GM12878 (cell line): ENCODE results near the gene LAMB1. TPM values are rescaled to one million over a fixed set of nuclear protein-coding genes. Genes with fewer than 3 reads are reported as not detected.

Source experiments
- ATAC-seq: fragments of 200-7000 bp; cut with Tn5 transposase; 3 replicates; pipeline ENCODE4 v1.9.1; 2020; ENCODE audit warnings: mild to moderate bottlenecking, moderate library complexity
- BruUV-seq: library from RNA; stranded (reverse); fragments of 400-500 nt; replicated peaks from 2 replicates; lab custom pipeline; 2021; lab: Mats Ljungman, UMichigan
- CTCF ChIA-PET: fragments of 300-600 bp; sonication (Branson Sonifier 250); formaldehyde crosslinking; extraction: SDS; loops from one replicate; lab custom pipeline; 2021; ENCODE audit warnings: inconsistent platforms; lab: Yijun Ruan, JAX
- POLR2A ChIA-PET: fragments of 350-600 bp; formaldehyde crosslinking; extraction: SDS; loops from one replicate; lab custom pipeline; 2021; ENCODE audit warnings: inconsistent platforms; lab: Charles Lee
- RAD21 ChIA-PET: fragments of 300-600 bp; sonication (Branson Sonifier 250); formaldehyde crosslinking; loops from one replicate; lab custom pipeline; 2023; ENCODE audit warnings: antibody characterized with exemption; ENCODE audit not compliant: unreplicated experiment; lab: Charles Lee
- SMC1A ChIA-PET: fragments of 300-600 bp; sonication (Branson Sonifier 250); formaldehyde crosslinking; loops from one replicate; lab custom pipeline; 2023; ENCODE audit not compliant: unreplicated experiment, uncharacterized antibody; lab: Charles Lee
- DNase-seq: peaks from one replicate; pipeline ENCODE4 v3.0.0-alpha.2; 2011; ENCODE audit warnings: low read depth, low spot score
- FAIRE-seq: peaks from 3 replicates; lab custom pipeline; 2011; peaks lifted over from hg19 to GRCh38; lab: Jason Lieb, UNC
- H2AFZ ChIP-seq: 2 replicates; pipeline ENCODE4 v1.6.0; 2011; ENCODE audit warnings: low read depth, low read length, control low read depth; ENCODE audit not compliant: control insufficient read depth
- H3K27ac ChIP-seq: 2 replicates; pipeline ENCODE4 v1.5.1; 2011; ENCODE audit warnings: control low read depth; ENCODE audit not compliant: control insufficient read depth, insufficient read depth
- H3K27me3 ChIP-seq, 2 experiments: replicated peaks in 1 of 2; 2 replicates each; pipeline versions ENCODE4 v1.6.0 to v1.6.1; 2011; ENCODE audit warnings: low read length in 1 of 2; ENCODE audit not compliant: control insufficient read depth in 2 of 2, insufficient read depth in 2 of 2
- H3K36me3 ChIP-seq, 2 experiments: 2 replicates each; pipeline ENCODE4 v1.5.1; 2011; ENCODE audit warnings: low read length in 1 of 2; ENCODE audit not compliant: control insufficient read depth in 2 of 2, insufficient read depth in 2 of 2
- H3K4me1 ChIP-seq: 2 replicates; pipeline ENCODE4 v1.6.1; 2011; ENCODE audit warnings: mild to moderate bottlenecking, low read length, moderate library complexity, mixed read lengths; ENCODE audit not compliant: control insufficient read depth, insufficient read depth
- H3K4me2 ChIP-seq: 2 replicates; pipeline ENCODE4 v1.6.0; 2011; ENCODE audit warnings: control low read depth; ENCODE audit not compliant: control insufficient read depth, insufficient read depth
- H3K4me3 ChIP-seq: fragments of 200-600 bp; sonication (generic); 2 replicates; pipeline ENCODE4 v1.5.1; 2016
- H3K79me2 ChIP-seq: 2 replicates; pipeline ENCODE4 v1.6.0; 2011; ENCODE audit warnings: low read length; ENCODE audit not compliant: control insufficient read depth, insufficient read depth
- H3K9ac ChIP-seq: 2 replicates; pipeline ENCODE4 v1.8.0; 2011; ENCODE audit warnings: low read length, control low read depth, mixed read lengths; ENCODE audit not compliant: control insufficient read depth, insufficient read depth
- H3K9me3 ChIP-seq: replicated peaks from 3 replicates; pipeline ENCODE4 v1.5.1; 2011; ENCODE audit warnings: mild to moderate bottlenecking, low read length; ENCODE audit not compliant: control insufficient read depth, insufficient read depth
- H4K20me1 ChIP-seq: 2 replicates; pipeline ENCODE4 v1.6.0; 2011; ENCODE audit not compliant: control insufficient read depth, insufficient read depth
- EED ChIP-seq: sonication (generic); IDR thresholded peaks from 2 replicates; pipeline ENCODE4 v1.6.1; 2016; ENCODE audit warnings: antibody characterized with exemption, low read depth
- EGR1 ChIP-seq, 2 experiments: IDR thresholded peaks; 1 replicate in 1 of 2; 2 replicates in 1 of 2; pipeline ENCODE4 v1.6.1; 2011 to 2012; ENCODE audit warnings: low read depth in 2 of 2, low read length in 2 of 2, borderline replicate concordance in 1 of 2, mild to moderate bottlenecking in 1 of 2, moderate library complexity in 1 of 2
- EZH2 ChIP-seq: IDR thresholded peaks from 2 replicates; pipeline ENCODE4 v1.6.1; 2012; ENCODE audit warnings: low read depth, mild to moderate bottlenecking, control low read depth, inconsistent platforms, low read length, borderline replicate concordance; ENCODE audit not compliant: control insufficient read depth
- SIX5 ChIP-seq: IDR thresholded peaks from 2 replicates; pipeline ENCODE4 v1.6.1; 2011; ENCODE audit warnings: mild to moderate bottlenecking, low read depth, low read length, moderate library complexity; ENCODE audit not compliant: severe bottlenecking
- SUZ12 ChIP-seq: fragments of 200-600 bp; sonication (generic); IDR thresholded peaks from one replicate; pipeline ENCODE4 v1.6.1; 2018; ENCODE audit warnings: antibody characterized with exemption, mild to moderate bottlenecking; ENCODE audit not compliant: unreplicated experiment
- WGBS: methylation state at CpG from one replicate; pipeline ENCODE4 v1.1.6; 2016; ENCODE audit warnings: low lambda C conversion rate; ENCODE audit not compliant: insufficient replicate concordance, insufficient coverage; ENCODE audit errors: missing lambda C conversion rate; 5-methylcytosine and 5-hydroxymethylcytosine counted together
- in situ Hi-C: fragments of 300-500 bp; cut with MboI; formaldehyde crosslinking; loops from 9 replicates; pipeline ENCODE4 v1.14.3; 2018; ENCODE audit warnings: mixed read lengths
- intact Hi-C: fragments of 100-400 bp; cut with micrococcal nuclease; formaldehyde crosslinking; loops from one replicate; pipeline ENCODE4 v1.14.2; 2022; ENCODE audit not compliant: unreplicated experiment
- polyA plus RNA-seq, 11 experiments: library from polyadenylated mRNA; depleted of rRNA in 4 of 11; unstranded in 6 of 11; stranded (reverse) in 5 of 11; fragments of >200 nt; fragmentation: Nextera tagmentation in 4 of 11; fragmentation: Illumina TruSeq in 1 of 11; extraction: Ambion mirVana in 4 of 11; extraction: Trizol in 1 of 11; gene quantifications; 1 replicate in 1 of 11; 2 replicates in 10 of 11; pipeline versions ENCODE4 v1.2.1 to v1.2.3, GENCODE V29; 2011 to 2016; ENCODE audit warnings: inconsistent platforms in 2 of 11, missing spikeins in 2 of 11, low read depth in 1 of 11
- total RNA-seq, 4 experiments: library from RNA; depleted of rRNA in 3 of 4; stranded (reverse); fragments of >200 nt in 3 of 4; fragmentation: Illumina TruSeq in 1 of 4; extraction: Trizol in 1 of 4; gene quantifications; 2 replicates each; pipeline versions ENCODE4 v1.2.1 to v1.2.3, GENCODE V29; 2013 to 2021
- TF ChIP-seq, protein P1 (sequence below): fragments of 450-650 bp; IDR thresholded peaks from 2 replicates; pipeline ENCODE4 v1.6.1; 2018; ENCODE audit warnings: mild to moderate bottlenecking, low read depth, moderate library complexity; ENCODE audit not compliant: partially characterized antibody
- TF ChIP-seq, protein P2 (sequence below): IDR thresholded peaks from 2 replicates; pipeline ENCODE4 v1.6.1; 2011; ENCODE audit warnings: mild to moderate bottlenecking, low read depth, low read length, moderate library complexity; ENCODE audit not compliant: insufficient replicate concordance

The LAMB1 gene
- total and polyA plus RNA-seq, 10 of the 15 experiments (the other 5 are each of a cell fraction or from before 2014, with no cell fraction given) = 0.05 to 2.2 (median 1.2) TPM; not detected in 4

DNA sequence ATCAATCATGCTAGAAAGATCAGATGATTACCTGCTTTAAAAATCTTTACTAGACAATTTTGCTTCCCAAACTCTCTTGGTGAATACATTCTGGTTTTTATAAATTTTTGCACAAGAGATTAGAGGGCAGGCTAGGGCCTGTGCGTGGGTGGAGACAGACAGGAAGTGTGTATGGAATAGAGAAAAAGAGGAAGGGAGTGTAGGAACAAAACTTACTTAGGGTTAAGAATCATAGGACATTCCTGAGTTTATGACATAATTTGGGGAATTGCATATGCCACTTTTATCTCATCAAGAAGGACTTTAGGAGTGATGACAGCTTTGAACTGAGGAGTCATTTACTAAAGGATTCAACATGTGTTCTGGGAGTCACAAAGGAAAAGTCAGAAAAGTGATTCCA, 31.3 kb downstream of the LAMB1 start:
- TF ChIP-seq EGR1 (IDR thresholded peaks at IDR 0.05; ENCODE audit: borderline replicate concordance in 1 of 2, low read depth in 2 of 2, low read length in 2 of 2) (no peak), EZH2 (no peak), SIX5 (no peak), EED (no peak), SUZ12 (no peak)
- TF ChIP-seq, protein P1, sequence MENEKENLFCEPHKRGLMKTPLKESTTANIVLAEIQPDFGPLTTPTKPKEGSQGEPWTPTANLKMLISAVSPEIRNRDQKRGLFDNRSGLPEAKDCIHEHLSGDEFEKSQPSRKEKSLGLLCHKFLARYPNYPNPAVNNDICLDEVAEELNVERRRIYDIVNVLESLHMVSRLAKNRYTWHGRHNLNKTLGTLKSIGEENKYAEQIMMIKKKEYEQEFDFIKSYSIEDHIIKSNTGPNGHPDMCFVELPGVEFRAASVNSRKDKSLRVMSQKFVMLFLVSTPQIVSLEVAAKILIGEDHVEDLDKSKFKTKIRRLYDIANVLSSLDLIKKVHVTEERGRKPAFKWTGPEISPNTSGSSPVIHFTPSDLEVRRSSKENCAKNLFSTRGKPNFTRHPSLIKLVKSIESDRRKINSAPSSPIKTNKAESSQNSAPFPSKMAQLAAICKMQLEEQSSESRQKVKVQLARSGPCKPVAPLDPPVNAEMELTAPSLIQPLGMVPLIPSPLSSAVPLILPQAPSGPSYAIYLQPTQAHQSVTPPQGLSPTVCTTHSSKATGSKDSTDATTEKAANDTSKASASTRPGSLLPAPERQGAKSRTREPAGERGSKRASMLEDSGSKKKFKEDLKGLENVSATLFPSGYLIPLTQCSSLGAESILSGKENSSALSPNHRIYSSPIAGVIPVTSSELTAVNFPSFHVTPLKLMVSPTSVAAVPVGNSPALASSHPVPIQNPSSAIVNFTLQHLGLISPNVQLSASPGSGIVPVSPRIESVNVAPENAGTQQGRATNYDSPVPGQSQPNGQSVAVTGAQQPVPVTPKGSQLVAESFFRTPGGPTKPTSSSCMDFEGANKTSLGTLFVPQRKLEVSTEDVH = no peak
- TF ChIP-seq, protein P2, sequence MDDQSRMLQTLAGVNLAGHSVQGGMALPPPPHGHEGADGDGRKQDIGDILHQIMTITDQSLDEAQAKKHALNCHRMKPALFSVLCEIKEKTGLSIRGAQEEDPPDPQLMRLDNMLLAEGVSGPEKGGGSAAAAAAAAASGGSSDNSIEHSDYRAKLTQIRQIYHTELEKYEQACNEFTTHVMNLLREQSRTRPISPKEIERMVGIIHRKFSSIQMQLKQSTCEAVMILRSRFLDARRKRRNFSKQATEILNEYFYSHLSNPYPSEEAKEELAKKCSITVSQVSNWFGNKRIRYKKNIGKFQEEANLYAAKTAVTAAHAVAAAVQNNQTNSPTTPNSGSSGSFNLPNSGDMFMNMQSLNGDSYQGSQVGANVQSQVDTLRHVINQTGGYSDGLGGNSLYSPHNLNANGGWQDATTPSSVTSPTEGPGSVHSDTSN = no peak
- SMC1A ChIA-PET = interaction anchor here (1.5 kb wide), 1 partner anchor 9 kb away, joined by 3 read pairs; no protein-coding TSS in a partner anchor
- Histone ChIP-seq H3K27ac (no peak overlapping the region), H3K36me3 (no peaks in the 10 kb centered on the region), H3K4me2 (no peak overlapping the region), H3K27me3 (no peaks in the 10 kb centered on the region), H3K9me3 (no peaks in the 10 kb centered on the region), H2AFZ (no peak overlapping the region), H3K4me1 (no peaks in the 10 kb centered on the region), H3K4me3 (no peak overlapping the region), H4K20me1 (no peaks in the 10 kb centered on the region), H3K9ac (no peak overlapping the region), H3K79me2 (no peaks in the 10 kb centered on the region)
- POLR2A ChIA-PET = no interaction called here
- DNase-seq = no peak
- WGBS = 5% methylated on average over 1 of the region's 1 CpG
- no peak for ATAC-seq
- in situ Hi-C loops (no loop called here), intact Hi-C loops (no loop called here)
- no TSS peak for BruUV-seq
- CTCF ChIA-PET = no interaction called here
- FAIRE-seq = no peak
- RAD21 ChIA-PET = no interaction called here
